Measurements from ENCODE around the gene LAD1.

DNA sequence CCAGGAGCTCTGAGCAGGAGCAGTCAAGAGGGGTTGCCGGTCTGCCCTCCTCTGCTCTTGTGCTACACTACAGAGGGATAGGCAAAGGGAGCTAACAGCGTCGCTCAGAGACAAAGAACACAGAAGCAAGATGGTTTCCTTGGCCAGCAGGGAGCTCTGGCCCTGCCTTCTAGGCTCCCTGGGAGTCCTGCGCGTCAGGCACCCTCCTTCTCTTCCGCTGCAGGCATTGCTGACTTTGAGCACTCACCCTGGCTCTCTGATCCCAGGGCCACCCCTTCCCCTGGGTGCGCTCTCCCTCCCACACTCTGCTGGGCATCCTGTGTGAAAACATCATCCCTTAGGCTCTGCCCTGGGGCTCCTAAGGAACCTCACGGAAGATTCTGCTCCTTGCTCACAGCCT is 21.9 kb upstream of the LAD1 start:
- TF ChIP-seq, protein P1, sequence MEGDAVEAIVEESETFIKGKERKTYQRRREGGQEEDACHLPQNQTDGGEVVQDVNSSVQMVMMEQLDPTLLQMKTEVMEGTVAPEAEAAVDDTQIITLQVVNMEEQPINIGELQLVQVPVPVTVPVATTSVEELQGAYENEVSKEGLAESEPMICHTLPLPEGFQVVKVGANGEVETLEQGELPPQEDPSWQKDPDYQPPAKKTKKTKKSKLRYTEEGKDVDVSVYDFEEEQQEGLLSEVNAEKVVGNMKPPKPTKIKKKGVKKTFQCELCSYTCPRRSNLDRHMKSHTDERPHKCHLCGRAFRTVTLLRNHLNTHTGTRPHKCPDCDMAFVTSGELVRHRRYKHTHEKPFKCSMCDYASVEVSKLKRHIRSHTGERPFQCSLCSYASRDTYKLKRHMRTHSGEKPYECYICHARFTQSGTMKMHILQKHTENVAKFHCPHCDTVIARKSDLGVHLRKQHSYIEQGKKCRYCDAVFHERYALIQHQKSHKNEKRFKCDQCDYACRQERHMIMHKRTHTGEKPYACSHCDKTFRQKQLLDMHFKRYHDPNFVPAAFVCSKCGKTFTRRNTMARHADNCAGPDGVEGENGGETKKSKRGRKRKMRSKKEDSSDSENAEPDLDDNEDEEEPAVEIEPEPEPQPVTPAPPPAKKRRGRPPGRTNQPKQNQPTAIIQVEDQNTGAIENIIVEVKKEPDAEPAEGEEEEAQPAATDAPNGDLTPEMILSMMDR (IDR thresholded peaks at IDR 0.05; ENCODE audit: low read depth, low read length, poor library complexity, severe bottlenecking): no peak
- TF ChIP-seq EZH2phosphoT487 (IDR thresholded peaks at IDR 0.05; ENCODE audit: borderline replicate concordance, low read length): no peak

All from DOHH2 (cell line).